HL-60/S4 (cell line): ENCODE results near the gene PRDM11.

ENCODE experiments used
- in situ Hi-C: fragments of 300-500 bp; cut with MboI; formaldehyde crosslinking; loops from 2 replicates; pipeline ENCODE4 v1.14.3; 2022; ENCODE audit warnings: low sequenced_read_pairs

Gene PRDM11

DNA sequence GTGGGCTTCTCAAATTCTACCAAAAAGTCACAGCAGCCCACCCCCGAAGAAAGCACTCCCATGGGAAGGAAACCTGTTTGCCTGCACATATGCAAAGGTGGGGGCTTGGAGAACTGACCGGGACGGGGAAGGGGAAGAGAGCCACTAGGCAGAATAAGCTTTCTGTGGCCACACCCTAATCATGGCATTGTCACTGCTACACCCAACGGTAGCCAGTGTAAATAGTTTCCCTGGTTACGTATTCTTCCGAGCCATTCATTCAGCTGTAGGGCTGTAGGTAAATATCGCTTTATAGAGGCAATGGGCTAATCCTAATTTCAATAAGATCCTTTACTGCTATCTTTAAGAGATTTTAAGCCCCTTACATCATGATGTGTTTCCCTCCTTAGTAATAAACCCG lies 61.7 kb downstream of the PRDM11 start:
- in situ Hi-C loops: no loop called here

DNA sequence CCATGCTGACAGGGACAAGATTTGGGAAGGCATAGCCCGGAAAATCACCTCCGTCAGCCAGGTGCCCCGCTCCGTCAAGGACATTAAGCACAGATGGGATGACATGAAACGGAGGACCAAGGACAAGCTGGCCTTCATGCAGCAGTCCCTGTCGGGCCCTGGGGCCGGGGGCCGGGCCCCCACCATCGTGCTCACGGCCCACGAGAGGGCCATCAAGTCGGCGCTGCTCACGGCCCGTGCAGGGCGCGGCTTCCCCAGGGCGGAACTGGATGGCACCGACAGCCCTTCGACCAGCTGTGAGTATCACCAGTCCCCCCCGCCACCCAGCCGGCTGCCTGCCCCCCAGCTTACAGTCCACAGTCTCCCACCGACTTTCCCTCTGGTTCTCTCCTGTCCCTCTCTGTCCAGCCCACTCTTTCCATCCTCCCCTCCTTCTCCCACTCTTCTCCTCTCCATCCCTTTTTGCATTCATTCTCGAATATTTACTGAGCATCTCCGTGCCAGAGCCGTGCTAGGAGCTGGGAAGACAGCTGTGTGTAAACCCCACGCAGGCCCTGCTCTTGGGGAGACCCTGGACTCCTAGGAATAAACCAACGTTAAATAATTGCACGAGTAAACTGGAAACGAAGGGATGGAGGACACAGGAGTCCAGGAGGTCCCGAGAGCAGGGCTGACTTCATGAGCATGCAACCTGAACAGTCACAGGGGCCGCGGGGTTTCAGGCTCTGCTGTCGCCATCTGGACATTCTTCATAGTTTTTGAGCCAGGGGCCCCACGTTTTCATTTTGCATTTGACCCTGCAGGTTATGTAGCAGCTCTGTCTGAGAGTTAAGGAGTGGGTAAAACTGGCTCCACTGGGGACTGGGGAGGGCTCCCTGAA lies 62.8 kb downstream of the PRDM11 start:
- in situ Hi-C loops: no loop called here

DNA sequence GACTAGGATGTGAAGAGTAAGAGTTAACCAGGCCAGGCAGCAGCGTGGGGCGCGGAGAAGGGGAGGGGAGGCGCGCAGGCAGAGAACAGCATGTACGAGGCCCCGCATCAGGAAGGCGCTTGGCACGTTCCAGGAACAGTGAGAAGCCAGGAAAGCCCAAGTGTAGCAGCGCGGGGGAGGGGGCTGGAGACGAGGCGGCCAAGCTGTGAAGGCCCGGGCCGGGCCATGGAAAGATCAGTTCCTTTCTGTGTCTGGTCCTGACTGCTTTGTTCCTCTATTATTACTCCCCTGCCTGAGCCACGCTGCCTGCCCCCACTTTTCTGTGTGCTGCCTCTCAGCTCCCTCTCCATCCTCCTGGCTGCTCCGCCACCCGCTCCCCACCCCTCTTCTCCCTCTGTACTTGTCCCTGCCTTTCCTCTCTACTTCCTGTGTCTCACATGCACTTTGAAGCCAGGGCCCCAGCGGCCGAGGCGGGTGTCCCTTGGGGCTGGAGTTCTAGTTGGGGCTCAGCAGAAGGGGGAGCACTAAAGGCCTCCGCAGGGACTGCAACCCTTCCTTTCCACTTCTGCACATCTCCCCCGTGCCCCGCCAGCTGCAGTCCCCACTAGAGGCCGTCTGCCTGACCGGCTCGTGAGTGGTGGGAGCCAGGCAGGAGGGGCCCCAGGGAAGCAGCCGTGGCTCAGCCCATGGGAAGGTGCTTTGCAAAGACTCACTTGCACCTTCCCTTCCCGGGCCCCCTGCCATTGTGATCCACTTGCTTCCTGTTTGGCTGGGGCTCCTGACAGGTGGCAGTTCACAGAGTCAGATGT lies 63.7 kb downstream of the PRDM11 start:
- in situ Hi-C loops: no loop called here

DNA sequence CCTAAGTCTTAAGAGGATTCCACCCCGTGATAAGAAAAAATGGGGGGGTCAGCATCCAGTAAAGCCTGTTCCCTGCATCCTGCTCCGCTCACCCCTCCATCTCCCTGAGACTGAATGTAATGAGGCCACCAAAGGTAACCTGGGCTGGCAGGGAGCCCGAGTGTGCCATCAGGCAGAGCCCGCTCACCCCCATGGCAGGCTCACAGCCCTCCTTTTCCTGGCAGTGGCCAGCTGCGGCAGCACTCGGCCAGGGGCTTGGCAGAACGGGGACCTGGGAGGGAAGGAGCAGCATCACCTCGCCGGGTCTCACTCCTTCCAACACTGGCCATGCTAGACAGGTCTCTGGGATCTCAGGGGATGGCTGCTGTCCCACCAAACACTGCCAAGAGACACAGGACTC lies 64.4 kb downstream of the PRDM11 start:
- in situ Hi-C loops: no loop called here

DNA sequence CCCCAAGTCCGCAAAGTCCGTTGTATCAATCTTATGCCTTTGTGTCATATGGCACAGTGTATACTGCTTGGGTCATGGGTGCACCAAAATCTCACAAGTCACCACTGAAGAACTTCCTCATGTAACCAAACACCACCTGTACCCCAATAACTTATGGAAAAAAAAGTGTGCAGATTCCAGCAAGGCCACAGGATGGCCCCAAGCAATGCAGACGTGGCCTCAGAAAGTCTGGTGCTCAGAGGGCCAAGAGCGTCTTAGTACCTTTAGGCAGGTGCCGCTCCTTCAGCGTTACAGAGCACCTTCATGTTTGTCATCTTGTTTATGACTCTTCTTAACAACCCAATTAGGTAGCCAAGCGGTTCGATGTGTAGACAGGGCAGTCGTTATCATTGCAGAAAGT lies 65.3 kb downstream of the PRDM11 start:
- in situ Hi-C loops: no loop called here

DNA sequence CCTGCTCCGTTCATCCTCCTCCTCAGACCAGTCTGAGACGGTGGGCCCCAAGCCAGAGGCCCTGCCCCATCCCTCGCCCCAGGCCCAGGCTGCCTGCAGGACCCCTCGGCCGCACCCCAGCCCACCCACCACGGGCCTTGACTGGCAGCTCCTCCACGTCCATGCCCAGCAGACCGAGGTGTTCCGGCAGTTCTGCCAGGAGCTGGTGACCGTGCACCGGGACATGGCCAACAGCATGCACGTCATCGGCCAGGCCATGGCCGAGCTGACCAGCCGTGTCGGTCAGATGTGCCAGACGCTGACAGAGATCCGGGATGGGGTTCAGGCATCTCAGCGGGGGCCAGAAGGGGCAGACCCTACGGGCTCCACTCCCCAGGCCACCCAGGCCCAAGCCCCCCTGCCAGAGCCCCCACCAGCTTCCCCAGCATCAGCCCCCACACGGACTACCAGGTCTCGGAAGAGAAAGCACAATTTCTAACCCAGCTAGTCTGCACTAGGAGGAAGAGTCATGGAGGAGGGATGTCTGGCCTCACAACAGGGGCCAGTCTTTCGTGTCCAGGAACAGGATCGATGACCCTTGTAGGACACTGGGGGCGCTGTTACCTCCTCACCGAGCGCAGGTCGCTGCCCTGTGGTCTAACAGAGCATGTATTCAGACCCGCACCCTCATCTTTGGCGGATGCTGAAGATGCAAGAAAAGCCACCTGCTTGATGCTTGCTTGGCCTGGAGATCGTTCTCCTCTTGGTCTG lies 66.3 kb downstream of the PRDM11 start:
- in situ Hi-C loops: no loop called here

DNA sequence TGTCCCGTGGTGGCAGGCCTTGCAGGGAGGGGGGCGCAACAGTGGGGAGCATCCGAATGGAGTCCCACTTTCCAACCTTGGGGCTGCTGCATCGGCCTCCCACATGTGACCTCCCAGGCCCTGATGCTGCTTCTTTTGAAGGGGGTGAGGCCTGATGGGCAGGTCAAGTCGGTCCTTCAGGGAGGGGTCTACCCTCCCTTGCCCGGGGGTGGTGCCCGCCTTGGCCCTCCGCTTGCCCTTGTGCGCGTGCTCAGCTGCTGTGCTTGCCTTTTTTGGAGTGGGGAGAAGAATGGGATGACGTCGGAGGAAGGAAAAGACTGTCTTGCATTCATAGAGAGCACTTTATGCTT lies 66.9 kb downstream of the PRDM11 start:
- in situ Hi-C loops: no loop called here

DNA sequence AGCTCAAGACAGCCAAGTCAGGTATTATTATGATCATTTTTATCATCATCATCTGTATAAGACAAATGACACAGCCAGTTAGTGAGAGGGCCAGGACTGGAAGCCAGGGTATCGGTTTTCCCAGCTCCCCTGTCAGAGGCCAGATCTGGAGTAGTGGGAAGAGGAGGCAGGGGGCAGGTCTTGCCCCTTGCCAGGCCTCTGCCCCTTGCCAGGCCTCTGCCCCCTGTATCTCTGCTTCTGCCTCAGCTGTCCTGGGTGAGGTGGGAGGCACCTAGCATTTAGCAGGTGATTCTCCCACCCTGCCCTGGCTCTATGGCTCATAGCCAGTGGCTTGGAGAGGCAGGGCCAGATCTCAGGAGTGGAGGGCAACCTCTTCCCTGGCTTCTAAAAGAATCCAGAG lies 67.3 kb downstream of the PRDM11 start:
- in situ Hi-C loops: no loop called here

DNA sequence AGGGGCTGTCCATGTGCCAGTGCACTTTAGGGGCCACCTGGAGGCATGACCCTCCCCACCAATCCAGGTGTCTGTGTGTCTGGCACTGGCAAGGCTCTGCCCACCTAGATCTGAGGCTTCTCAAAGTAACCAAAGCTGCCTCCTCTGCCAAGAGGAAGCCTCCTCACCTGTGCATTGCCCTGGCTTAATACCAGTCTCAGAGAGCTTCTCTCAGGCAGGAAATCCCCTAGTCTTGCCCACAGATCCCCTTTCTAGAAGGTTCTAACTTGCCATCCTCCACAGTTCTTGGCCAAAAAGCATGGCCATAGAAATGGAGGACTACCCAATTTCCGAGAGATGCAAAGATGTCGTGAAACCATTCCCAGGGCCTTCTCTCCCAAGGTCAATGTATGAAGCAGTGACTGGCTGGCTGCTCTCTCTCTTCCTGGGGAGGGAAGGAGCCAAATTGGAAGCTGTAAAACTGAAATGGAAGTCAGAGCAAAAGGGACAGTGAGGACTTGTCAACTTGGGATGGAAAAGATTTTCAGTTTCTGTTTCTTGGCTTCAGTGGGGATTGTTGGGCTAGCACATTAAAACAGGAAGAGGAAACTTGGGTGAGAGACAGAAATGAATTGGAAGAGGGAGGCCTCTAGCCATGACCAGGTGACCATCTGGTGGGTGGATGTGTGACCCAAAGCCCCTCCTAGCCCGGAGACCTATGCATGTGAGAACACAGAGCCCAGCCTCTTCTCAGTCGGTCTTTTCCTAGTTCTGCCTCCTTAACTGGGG lies 68.8 kb downstream of the PRDM11 start:
- in situ Hi-C loops: no loop called here

DNA sequence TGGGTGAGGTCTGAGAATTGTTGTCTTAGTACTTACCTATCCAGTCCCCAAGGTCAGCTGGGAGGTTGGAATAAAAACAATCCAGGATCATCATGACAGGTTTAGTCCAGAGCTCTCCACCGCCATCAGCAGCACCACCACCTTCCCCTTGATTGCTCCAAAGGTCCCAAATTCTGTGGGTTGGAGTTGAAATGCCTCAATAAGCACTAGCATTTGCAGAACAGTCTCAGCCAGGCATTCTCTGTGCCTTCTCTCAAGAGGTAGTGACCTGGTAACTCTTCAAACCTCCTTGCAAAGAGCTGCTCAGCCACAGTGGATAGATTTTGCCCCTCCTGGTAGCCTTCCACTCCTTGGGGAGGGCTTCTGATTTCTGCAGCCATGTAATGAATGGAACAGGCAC lies 69.6 kb downstream of the PRDM11 start:
- in situ Hi-C loops: no loop called here

DNA sequence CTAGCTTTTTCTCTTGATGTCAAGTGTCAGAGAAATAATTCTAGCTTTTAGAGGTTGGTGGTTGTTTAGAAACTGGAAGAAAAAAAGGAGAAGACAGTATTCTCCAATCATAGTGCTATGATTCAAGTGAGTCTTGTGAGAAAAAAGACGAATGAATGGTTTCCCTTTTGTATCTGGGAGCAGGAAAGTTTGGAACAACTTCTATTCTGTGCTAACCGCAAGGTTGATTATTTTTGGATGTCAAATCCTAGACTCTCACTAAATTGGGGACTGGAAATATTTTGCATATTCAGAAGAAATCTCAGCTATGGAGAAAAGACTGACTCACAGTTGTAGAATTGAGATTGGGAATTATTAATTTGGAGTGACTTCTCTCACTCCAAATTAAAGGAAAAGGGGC lies 70.5 kb downstream of the PRDM11 start:
- in situ Hi-C loops: no loop called here

DNA sequence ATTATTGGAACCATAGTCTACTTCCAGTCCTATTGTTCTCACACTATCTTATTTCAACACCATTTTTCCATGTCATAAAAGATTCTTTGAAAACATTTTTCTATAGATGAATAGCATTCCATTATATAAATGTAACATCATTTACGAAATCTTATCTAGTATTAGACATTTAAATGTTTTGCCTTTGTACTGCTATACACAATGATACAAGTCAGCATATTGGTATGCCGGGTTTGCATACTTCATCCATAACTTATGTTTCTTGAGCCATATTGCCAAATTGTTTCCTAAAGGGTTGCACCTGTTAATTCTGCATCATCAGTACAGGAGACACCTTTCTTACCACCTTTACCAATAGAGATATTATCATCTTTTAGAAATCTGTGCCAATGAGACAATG lies 71.6 kb downstream of the PRDM11 start:
- in situ Hi-C loops: no loop called here

DNA sequence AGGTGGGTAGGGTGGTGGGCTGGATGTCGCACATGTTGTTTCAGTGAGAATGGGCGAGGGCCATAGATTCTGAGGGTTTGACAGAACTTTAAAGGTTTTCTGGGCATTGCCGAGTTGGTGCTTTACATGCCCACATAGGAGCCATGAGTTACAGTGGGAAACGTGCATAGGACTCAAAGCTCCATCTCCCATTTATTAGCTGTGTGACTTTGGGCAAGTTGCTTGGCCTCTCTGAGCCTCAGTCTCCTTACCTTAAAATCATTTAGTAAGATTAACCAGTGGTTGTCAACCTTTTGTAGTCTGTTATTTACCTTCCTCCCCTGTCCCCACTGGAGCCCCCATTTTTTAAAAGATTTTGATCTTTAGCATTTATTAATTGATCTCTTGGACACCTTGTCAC lies 72.3 kb downstream of the PRDM11 start:
- in situ Hi-C loops: no loop called here

DNA sequence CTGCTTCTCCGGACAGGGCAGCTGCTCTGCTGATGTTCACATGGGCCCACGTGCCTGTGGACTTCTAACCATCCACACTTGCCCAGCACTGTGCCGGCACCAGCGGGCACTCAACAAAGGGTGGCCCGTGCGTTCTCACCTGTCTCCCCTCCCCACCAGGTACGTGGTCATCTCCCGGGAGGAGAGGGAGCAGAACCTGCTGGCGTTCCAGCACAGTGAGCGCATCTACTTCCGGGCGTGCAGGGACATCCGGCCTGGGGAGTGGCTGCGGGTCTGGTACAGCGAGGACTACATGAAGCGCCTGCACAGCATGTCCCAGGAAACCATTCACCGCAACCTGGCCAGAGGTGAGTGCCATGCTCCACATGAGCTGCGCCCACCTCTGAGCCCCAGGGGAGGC lies 73.0 kb downstream of the PRDM11 start:
- in situ Hi-C loops: no loop called here

DNA sequence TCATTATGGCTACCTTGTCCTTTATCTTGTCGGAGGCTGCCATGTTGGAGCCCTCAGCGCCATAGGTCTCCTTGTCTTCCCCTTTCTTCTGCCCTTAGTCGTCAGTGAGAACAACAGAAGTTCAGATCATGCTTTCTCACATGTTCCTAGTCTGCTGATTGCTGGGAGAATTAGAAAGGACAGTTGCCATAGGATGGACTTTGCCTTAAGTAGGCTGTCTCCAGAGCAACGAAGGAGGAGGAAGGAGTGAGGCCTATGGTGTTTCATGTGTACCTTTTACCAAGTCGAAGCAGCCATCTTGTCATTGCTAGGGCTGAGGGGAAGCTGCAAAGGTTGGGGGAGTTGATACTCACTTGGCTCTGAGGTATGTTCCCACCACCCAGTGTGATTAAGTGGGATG lies 77.1 kb downstream of the PRDM11 start:
- in situ Hi-C loops: no loop called here

DNA sequence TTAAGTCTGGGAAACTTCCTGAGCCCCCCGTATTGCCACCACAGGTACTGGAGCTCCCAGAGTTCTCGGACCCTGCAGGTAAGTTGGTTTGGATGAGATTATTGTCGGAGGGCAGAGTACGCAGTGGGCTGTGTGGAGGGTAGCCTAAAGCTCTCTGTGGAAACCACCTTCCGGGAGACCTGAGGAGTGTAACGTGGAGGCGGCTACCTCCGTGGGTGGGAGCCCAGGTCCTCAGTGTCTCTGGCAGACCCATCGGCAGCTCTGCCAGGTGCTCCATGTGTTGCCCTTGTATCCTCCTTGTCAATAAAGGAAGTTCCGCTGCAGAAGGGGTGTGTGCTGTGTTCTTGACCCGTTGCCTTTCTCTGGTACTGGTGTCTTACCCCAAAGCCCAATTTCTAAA lies 78.3 kb downstream of the PRDM11 start:
- in situ Hi-C loops: no loop called here

DNA sequence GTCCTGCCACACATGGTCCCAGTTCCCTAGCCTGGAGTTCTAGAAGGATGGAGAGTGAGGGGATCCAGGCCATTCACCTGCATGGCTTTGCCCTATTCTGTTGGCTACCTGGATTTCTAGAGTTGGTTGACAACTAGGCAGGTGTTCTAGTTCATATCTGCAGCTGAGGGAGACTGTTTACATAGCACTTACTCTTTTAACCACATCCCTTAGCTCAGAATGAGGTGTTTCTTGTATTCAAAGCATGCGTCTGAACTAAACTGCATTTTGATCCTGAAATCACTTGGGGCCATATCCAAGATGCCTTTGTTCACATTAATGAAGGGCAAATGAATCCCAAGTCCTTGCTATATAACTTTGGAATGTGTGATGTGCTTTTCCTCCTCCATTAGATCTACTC lies 78.8 kb downstream of the PRDM11 start:
- in situ Hi-C loops: no loop called here

DNA sequence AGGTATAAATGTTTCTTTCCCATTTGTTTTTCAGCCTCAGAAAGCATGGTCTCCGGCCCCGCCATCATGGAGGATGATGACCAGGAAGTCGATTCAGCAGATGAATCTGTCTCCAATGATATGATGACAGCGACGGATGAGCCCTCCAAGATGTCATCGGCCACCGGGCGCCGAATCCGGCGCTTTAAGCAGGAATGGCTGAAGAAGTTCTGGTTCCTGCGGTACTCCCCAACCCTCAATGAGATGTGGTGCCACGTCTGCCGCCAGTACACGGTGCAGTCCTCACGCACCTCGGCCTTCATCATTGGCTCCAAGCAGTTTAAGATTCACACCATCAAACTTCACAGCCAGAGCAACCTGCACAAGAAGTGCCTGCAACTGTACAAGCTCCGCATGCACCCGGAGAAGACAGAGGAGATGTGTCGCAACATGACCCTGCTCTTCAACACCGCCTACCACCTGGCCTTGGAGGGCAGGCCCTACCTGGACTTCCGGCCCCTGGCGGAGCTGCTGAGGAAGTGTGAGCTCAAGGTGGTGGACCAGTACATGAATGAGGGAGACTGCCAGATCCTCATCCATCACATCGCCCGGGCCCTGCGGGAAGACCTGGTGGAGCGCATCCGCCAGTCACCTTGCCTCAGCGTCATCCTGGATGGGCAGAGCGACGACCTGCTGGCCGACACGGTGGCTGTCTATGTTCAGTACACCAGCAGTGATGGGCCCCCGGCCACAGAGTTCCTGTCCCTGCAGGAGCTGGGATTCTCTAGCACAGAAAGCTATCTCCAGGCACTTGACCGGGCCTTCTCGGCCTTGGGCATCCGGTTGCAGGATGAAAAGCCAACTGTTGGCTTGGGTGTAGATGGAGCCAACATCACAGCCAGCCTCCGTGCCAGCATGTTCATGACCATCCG lies 79.8 kb downstream of the PRDM11 start:
- in situ Hi-C loops: no loop called here

DNA sequence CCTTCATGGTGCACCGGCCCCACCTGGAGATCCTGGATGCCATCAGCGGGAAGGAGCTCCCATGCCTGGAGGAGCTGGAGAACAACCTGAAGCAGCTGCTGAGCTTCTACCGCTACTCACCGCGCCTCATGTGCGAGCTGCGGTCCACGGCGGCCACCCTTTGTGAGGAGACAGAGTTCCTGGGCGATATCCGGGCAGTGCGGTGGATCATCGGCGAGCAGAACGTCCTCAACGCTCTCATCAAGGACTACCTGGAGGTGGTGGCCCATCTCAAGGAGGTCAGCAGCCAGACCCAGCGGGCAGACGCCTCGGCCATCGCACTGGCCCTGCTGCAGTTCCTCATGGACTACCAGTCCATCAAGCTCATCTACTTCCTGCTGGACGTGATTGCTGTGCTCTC lies 80.5 kb downstream of the PRDM11 start:
- in situ Hi-C loops: no loop called here

DNA sequence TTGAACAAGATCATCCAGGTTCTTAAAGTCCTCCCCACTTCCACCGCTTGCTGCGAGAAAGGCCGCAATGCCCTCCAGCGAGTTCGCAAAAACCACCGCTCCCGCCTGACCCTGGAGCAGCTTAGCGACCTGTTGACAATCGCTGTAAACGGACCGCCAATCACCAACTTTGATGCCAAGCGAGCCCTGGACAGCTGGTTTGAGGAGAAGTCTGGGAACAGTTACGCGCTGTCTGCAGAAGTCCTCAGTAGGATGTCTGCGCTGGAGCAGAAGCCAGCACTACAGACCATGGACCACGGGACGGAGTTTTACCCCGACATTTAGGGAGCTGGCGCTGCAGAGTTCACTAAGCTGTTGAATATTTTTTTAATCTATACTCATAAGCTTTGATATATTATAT lies 81.4 kb downstream of the PRDM11 start:
- in situ Hi-C loops: no loop called here
